CD14-positive monocyte (primary cell): Measurements from ENCODE around the gene KLRC1. TPM values are rescaled to one million over a fixed set of nuclear protein-coding genes. Genes with fewer than 3 reads are reported as not detected.
"Not testable (repeated sequence)": the region's sequence is repeated elsewhere in the genome, so short reads cannot be mapped to it uniquely, and the experiment has no call there.

Source experiments
- DNase-seq, 3 donors: peaks; one replicate each; pipeline ENCODE4 v3.0.0-alpha.2; 2011 to 2022
- H2AFZ ChIP-seq: 2 replicates; pipeline ENCODE4 v1.6.0; 2012; ENCODE audit warnings: mild to moderate bottlenecking, low read depth, low read length, inconsistent platforms; ENCODE audit not compliant: insufficient read depth, poor library complexity, severe bottlenecking
- H3K27ac ChIP-seq, 2 donors: 1 replicate in 1 of 2; 2 replicates in 1 of 2; pipeline ENCODE4 v1.5.1; 2012 to 2013; ENCODE audit warnings: low read length in 2 of 2, control low read depth in 1 of 2, inconsistent platforms in 1 of 2, low read depth in 1 of 2, mild to moderate bottlenecking in 1 of 2
- H3K27me3 ChIP-seq, 2 donors: one replicate each; pipeline versions ENCODE4 v1.6.0 to v1.6.1; 2011 to 2013; ENCODE audit warnings: low read length in 2 of 2; ENCODE audit not compliant: control insufficient read depth in 2 of 2, insufficient read depth in 2 of 2
- H3K36me3 ChIP-seq, 2 donors: replicated peaks in 1 of 2; 1 replicate in 1 of 2; 2 replicates in 1 of 2; pipeline versions ENCODE4 v1.5.1 to v1.6.1; 2012 to 2013; ENCODE audit warnings: low read length in 2 of 2, control low read depth in 1 of 2, inconsistent platforms in 1 of 2, mild to moderate bottlenecking in 1 of 2; ENCODE audit not compliant: insufficient read depth in 2 of 2, control insufficient read depth in 1 of 2
- H3K4me1 ChIP-seq, 2 donors: 1 replicate in 1 of 2; 2 replicates in 1 of 2; pipeline versions ENCODE4 v1.5.1 to v1.6.1; 2012 to 2013; ENCODE audit warnings: low read length in 2 of 2, control low read depth in 1 of 2, inconsistent platforms in 1 of 2, mild to moderate bottlenecking in 1 of 2, moderate library complexity in 1 of 2; ENCODE audit not compliant: insufficient read depth in 2 of 2, control insufficient read depth in 1 of 2
- H3K4me2 ChIP-seq: replicated peaks from 2 replicates; pipeline ENCODE3; 2012; ENCODE audit warnings: low read length, moderate library complexity, mild to moderate bottlenecking; ENCODE audit not compliant: poor library complexity, severe bottlenecking; ENCODE audit errors: extremely low read depth
- H3K4me3 ChIP-seq, 3 experiments: fragments of 200-600 bp in 1 of 3; sonication (generic) in 1 of 3; replicated peaks in 1 of 3; 1 replicate in 2 of 3; 2 replicates in 1 of 3; pipeline ENCODE4 v1.5.1; 2011 to 2013; ENCODE audit warnings: low read length in 3 of 3, mild to moderate bottlenecking in 3 of 3, control low read depth in 2 of 3, low read depth in 2 of 3, inconsistent platforms in 1 of 3, moderate library complexity in 1 of 3
- H3K79me2 ChIP-seq: 2 replicates; pipeline ENCODE4 v1.6.0; 2012; ENCODE audit warnings: mild to moderate bottlenecking, control low read depth, inconsistent platforms, low read length, moderate library complexity; ENCODE audit not compliant: insufficient read depth
- H3K9ac ChIP-seq: 2 replicates; pipeline ENCODE4 v1.6.0; 2017; ENCODE audit warnings: low read length, mild to moderate bottlenecking; ENCODE audit not compliant: insufficient read depth, poor library complexity, severe bottlenecking
- H3K9me3 ChIP-seq, 2 donors: replicated peaks in 1 of 2; 1 replicate in 1 of 2; 2 replicates in 1 of 2; pipeline versions ENCODE4 v1.5.1 to v1.6.1; 2012 to 2013; ENCODE audit warnings: low read length in 2 of 2, control low read depth in 1 of 2; ENCODE audit not compliant: control insufficient read depth in 1 of 2, insufficient read depth in 1 of 2
- H4K20me1 ChIP-seq: 2 replicates; pipeline ENCODE4 v1.6.0; 2012; ENCODE audit warnings: mild to moderate bottlenecking, low read length, control low read depth, moderate library complexity; ENCODE audit not compliant: insufficient read depth
- H3K27ac Mint-ChIP-seq, 7 donors: one replicate each; pipeline ENCODE4 v1.8.0; 2020; ENCODE audit warnings: mild to moderate bottlenecking in 7 of 7, mixed read lengths in 7 of 7, moderate library complexity in 6 of 7, inconsistent platforms in 2 of 7
- H3K27me3 Mint-ChIP-seq, 3 donors: one replicate each; pipeline ENCODE4 v1.8.0; 2021 to 2022; ENCODE audit warnings: low read depth in 3 of 3, mild to moderate bottlenecking in 3 of 3, mixed read lengths in 3 of 3, moderate library complexity in 3 of 3, inconsistent platforms in 1 of 3
- H3K36me3 Mint-ChIP-seq, 2 donors: one replicate each; pipeline ENCODE4 v1.8.0; 2020; ENCODE audit warnings: mixed read lengths in 2 of 2, inconsistent platforms in 1 of 2, mild to moderate bottlenecking in 1 of 2
- H3K4me1 Mint-ChIP-seq: one replicate; pipeline ENCODE4 v1.8.0; 2020; ENCODE audit warnings: mild to moderate bottlenecking, mixed read lengths
- H3K4me3 Mint-ChIP-seq, 2 donors: one replicate each; pipeline ENCODE4 v1.8.0; 2020; ENCODE audit warnings: mild to moderate bottlenecking in 2 of 2, mixed read lengths in 2 of 2, moderate library complexity in 1 of 2
- H3K9me3 Mint-ChIP-seq, 7 donors: one replicate each; pipeline ENCODE4 v1.8.0; 2020 to 2022; ENCODE audit warnings: mixed read lengths in 7 of 7, mild to moderate bottlenecking in 6 of 7, moderate library complexity in 6 of 7, inconsistent platforms in 2 of 7
- CTCF ChIP-seq: fragments of 200-600 bp; IDR thresholded peaks from one replicate; pipeline ENCODE4 v1.8.0; 2022; ENCODE audit warnings: antibody characterized with exemption, mild to moderate bottlenecking
- WGBS: methylation state at CpG from one replicate; pipeline ENCODE4 v1.1.5; 2013; ENCODE audit warnings: missing lambda C conversion rate; ENCODE audit not compliant: insufficient coverage; 5-methylcytosine and 5-hydroxymethylcytosine counted together
- intact Hi-C, 2 donors: fragments of 100-400 bp; cut with micrococcal nuclease; formaldehyde crosslinking; loops; one replicate each; pipeline versions ENCODE4 v1.15.0 to v1.15.1; 2023
- polyA plus RNA-seq, 3 donors: library from polyadenylated mRNA; depleted of rRNA in 1 of 3; unstranded in 2 of 3; stranded (reverse) in 1 of 3; fragments of 300-500 nt in 2 of 3; fragments of >200 nt in 1 of 3; fragmentation: Illumina TruSeq in 2 of 3; gene quantifications; 1 replicate in 2 of 3; 2 replicates in 1 of 3; pipeline ENCODE4 v1.2.3, GENCODE V29; 2012 to 2021

The KLRC1 gene
- polyA plus RNA-seq, 3 donors, result not detected

GRCh38 chr12:10448236-10448635 is 4.9 kb downstream of the KLRC1 start:
- Histone ChIP-seq H3K4me3 (no peak overlapping the region), H3K9me3 (no peaks in the 10 kb centered on the region), H3K9ac (no peak overlapping the region), H3K36me3 (no peaks in the 10 kb centered on the region), H4K20me1 (no peaks in the 10 kb centered on the region), H3K79me2 (no peaks in the 10 kb centered on the region), H2AFZ (no peak overlapping the region), H3K27ac (no peak overlapping the region), H3K4me2 (no peak overlapping the region), H3K4me1 (no peaks in the 10 kb centered on the region), H3K27me3 (no peaks in the 10 kb centered on the region)
- Mint-ChIP-seq H3K4me3 (no peak overlapping the region), H3K36me3 (no peaks in the 10 kb centered on the region), H3K27me3 (peaks cover 0 to 6% (median 2%) of the 10 kb centered on the region in 3 donors), H3K4me1 (no peaks in the 10 kb centered on the region), H3K27ac (no peak overlapping the region), H3K9me3 (peaks cover 0 to 4% (median 0%) of the 10 kb centered on the region in 7 donors)
- intact Hi-C loops, result no loop called here
- TF ChIP-seq CTCF, result no peak
- no CpG with 5 or more reads among the region's 4 CpGs for WGBS
- no peak for DNase-seq

GRCh38 chr12:10446052-10446451 is 7.1 kb downstream of the KLRC1 start:
- H3K27ac ChIP-seq, H3K27me3 ChIP-seq, H3K27ac Mint-ChIP-seq, H3K27me3 Mint-ChIP-seq, H3K4me1 Mint-ChIP-seq, H2AFZ ChIP-seq, H3K9me3 Mint-ChIP-seq, H3K9ac ChIP-seq, H3K4me1 ChIP-seq, DNase-seq, H3K36me3 ChIP-seq, H3K36me3 Mint-ChIP-seq, H3K4me3 ChIP-seq, H3K9me3 ChIP-seq, H4K20me1 ChIP-seq, H3K79me2 ChIP-seq, intact Hi-C loops, H3K4me2 ChIP-seq, H3K4me3 Mint-ChIP-seq: not testable (repeated sequence)
- WGBS, result no CpG with 5 or more reads among the region's 5 CpGs

GRCh38 chr12:10441144-10441543 is 12.0 kb downstream of the KLRC1 start:
- H3K4me1 Mint-ChIP-seq, H3K27ac ChIP-seq: not testable (repeated sequence)

GRCh38 chr12:10439608-10440274 is 13.4 kb downstream of the KLRC1 start:
- no CpG with 5 or more reads among the region's 2 CpGs for WGBS
- H3K4me1 ChIP-seq, H3K36me3 ChIP-seq, H3K9me3 Mint-ChIP-seq, H3K4me3 Mint-ChIP-seq, H3K79me2 ChIP-seq, H2AFZ ChIP-seq, H3K36me3 Mint-ChIP-seq, H3K27ac Mint-ChIP-seq, H3K27me3 Mint-ChIP-seq, H3K9me3 ChIP-seq, DNase-seq, H4K20me1 ChIP-seq, H3K4me3 ChIP-seq, intact Hi-C loops, H3K4me1 Mint-ChIP-seq, H3K27me3 ChIP-seq, H3K9ac ChIP-seq, H3K27ac ChIP-seq, H3K4me2 ChIP-seq: not testable (repeated sequence)

More at GRCh38 chr12:10441144-10441543, 12.0 kb downstream of the KLRC1 start:
- H3K36me3 Mint-ChIP-seq, H2AFZ ChIP-seq, H3K79me2 ChIP-seq, intact Hi-C loops, H3K4me3 Mint-ChIP-seq, DNase-seq, H3K4me2 ChIP-seq, H4K20me1 ChIP-seq, H3K9me3 ChIP-seq, H3K36me3 ChIP-seq, H3K27ac Mint-ChIP-seq, H3K9me3 Mint-ChIP-seq, H3K27me3 ChIP-seq, H3K27me3 Mint-ChIP-seq, H3K9ac ChIP-seq, H3K4me1 ChIP-seq, H3K4me3 ChIP-seq: not testable (repeated sequence)
- 94% methylated on average over 3 of the region's 8 CpGs for WGBS
